Fibroblast of lung (primary cell): ENCODE measurements around the gene ERRFI1.

Experiments used
- CTCF ChIP-seq, 2 donors: IDR thresholded peaks in 1 of 2; conservative IDR thresholded peaks in 1 of 2; 1 replicate in 1 of 2; 2 replicates in 1 of 2; pipeline ENCODE4 v1.5.1; 2011 to 2012; ENCODE audit warnings: low read length in 2 of 2, control low read depth in 1 of 2, inconsistent platforms in 1 of 2, low read depth in 1 of 2, mild to moderate bottlenecking in 1 of 2
- EZH2 ChIP-seq: IDR thresholded peaks from 2 replicates; pipeline ENCODE4 v1.5.1; 2012; ENCODE audit warnings: low read length, control low read depth, mild to moderate bottlenecking; ENCODE audit errors: missing control alignments

GRCh38 chr1:7967651-7968050 lies 58.5 kb downstream of the ERRFI1 start:
- TF ChIP-seq CTCF (conservative IDR thresholded peaks at IDR 0.05 in 1 of 2, IDR thresholded peaks at IDR 0.05 in 1 of 2; ENCODE audit: low read depth in 1 of 2, low read length in 2 of 2) (no peak), EZH2 (no peak)
